Activated gamma-delta T cell treated with anti-CD3 and anti-CD28 coated beads, Interleukin-2, amount 50 U/mL, for 16 hours (primary cell): ENCODE measurements around the gene TMEM95.

Source experiments
- DNase-seq: peaks from one replicate; pipeline ENCODE4 v3.0.0-alpha.2; 2020; ENCODE audit warnings: low read depth

The TMEM95 gene

GRCh38 chr17:7355053-7355452 is at the start of gene TMEM95:
TMEM95 (plus strand) TSS chr17:7355156; CDS start chr17:7355205, 49 bp downstream.
- DNase-seq, result no peak

GRCh38 chr17:7306911-7307685 is 47.9 kb upstream of the TMEM95 start, which contains the start of gene EIF5A:
EIF5A (plus strand) TSS chr17:7307628; CDS start chr17:7309636, 2,008 bp downstream.
- peak; percentile 100 for DNase-seq

- no peak for DNase-seq
Measured at GRCh38 chr17:7307686-7308624, 47.0 kb upstream of the TMEM95 start.

- DNase-seq, result peak; percentile 85
Measured at GRCh38 chr17:7308625-7309433, 46.1 kb upstream of the TMEM95 start.

- no peak for DNase-seq
Measured at GRCh38 chr17:7309628-7310027, 45.3 kb upstream of the TMEM95 start.

- DNase-seq, result no peak
Measured at GRCh38 chr17:7311110-7311705, 43.7 kb upstream of the TMEM95 start.

- DNase-seq, result no peak
Measured at GRCh38 chr17:7312432-7313087, 42.4 kb upstream of the TMEM95 start.

- DNase-seq, result no peak
Measured at GRCh38 chr17:7313088-7313889, 41.7 kb upstream of the TMEM95 start.

GRCh38 chr17:7313890-7314718 is 40.9 kb upstream of the TMEM95 start:
- no peak for DNase-seq

GRCh38 chr17:7314719-7315569 is 40.0 kb upstream of the TMEM95 start, which contains the start of gene GPS2:
GPS2 (minus strand) TSS chr17:7315360; CDS start chr17:7315052, 308 bp downstream.
- peak; percentile 87 for DNase-seq

GRCh38 chr17:7315570-7316235 is 39.3 kb upstream of the TMEM95 start:
- DNase-seq, result no peak

GRCh38 chr17:7317161-7317803 is 37.7 kb upstream of the TMEM95 start:
- no peak for DNase-seq

- no peak for DNase-seq
Measured at GRCh38 chr17:7318121-7318860, 36.7 kb upstream of the TMEM95 start.

- no peak for DNase-seq
Measured at GRCh38 chr17:7321466-7321865, 33.5 kb upstream of the TMEM95 start.

- no peak for DNase-seq
Measured at GRCh38 chr17:7322520-7323194, 32.3 kb upstream of the TMEM95 start.
